Gastroesophageal sphincter (tissue), 4 donors: ENCODE measurements around the gene CD6. TPM values are rescaled to one million over a fixed set of nuclear protein-coding genes. Genes with fewer than 3 reads are reported as not detected.

Experiments
- ATAC-seq: fragments of 150-250 bp; one replicate; pipeline ENCODE4 v1.9.1; 2016; ENCODE audit warnings: mild to moderate bottlenecking, moderate library complexity
- H3K27ac ChIP-seq, 4 donors: fragments of 200-600 bp; sonication (generic) in 3 of 4; 1 replicate in 3 of 4; 2 replicates in 1 of 4; pipeline ENCODE4 v1.5.1; 2016 to 2019
- H3K27me3 ChIP-seq: fragments of 200-600 bp; sonication (generic); one replicate; pipeline ENCODE4 v1.5.1; 2019
- H3K36me3 ChIP-seq, 2 donors: fragments of 200-600 bp; sonication (generic); one replicate each; pipeline ENCODE4 v1.5.1; 2019; ENCODE audit warnings: control low read depth in 1 of 2
- H3K4me1 ChIP-seq, 3 donors: fragments of 200-600 bp; sonication (generic); 1 replicate in 2 of 3; 2 replicates in 1 of 3; pipeline ENCODE4 v1.5.1; 2016 to 2019; ENCODE audit warnings: control low read depth in 2 of 3
- H3K4me3 ChIP-seq, 2 donors: fragments of 200-600 bp; sonication (generic); one replicate each; pipeline ENCODE4 v1.5.1; 2019; ENCODE audit warnings: mild to moderate bottlenecking in 1 of 2, moderate library complexity in 1 of 2
- H3K9me3 ChIP-seq, 3 donors: fragments of 200-600 bp; sonication (generic); one replicate each; pipeline ENCODE4 v1.5.1; 2017 to 2019; ENCODE audit warnings: control low read depth in 2 of 3
- EP300 ChIP-seq: sonication (generic); formaldehyde crosslinking; IDR thresholded peaks from one replicate; pipeline ENCODE4 v1.6.1; 2017; ENCODE audit warnings: antibody characterized with exemption, mild to moderate bottlenecking
- POLR2A ChIP-seq, 2 donors: fragments of 450-650 bp; IDR thresholded peaks; one replicate each; pipeline ENCODE4 v1.6.1; 2017; ENCODE audit warnings: antibody characterized with exemption in 2 of 2, mild to moderate bottlenecking in 2 of 2, moderate library complexity in 1 of 2
- POLR2AphosphoS5 ChIP-seq: sonication (generic); formaldehyde crosslinking; IDR thresholded peaks from one replicate; pipeline ENCODE4 v1.6.1; 2017; ENCODE audit warnings: antibody characterized with exemption
- WGBS, 2 donors: methylation state at CpG; one replicate each; pipeline ENCODE4 v1.1.5; 2018; ENCODE audit warnings: low coverage in 1 of 2; 5-methylcytosine and 5-hydroxymethylcytosine counted together
- total RNA-seq, 4 donors: library from RNA; depleted of rRNA; stranded (reverse); fragments of >200 nt; gene quantifications; one replicate each; pipeline ENCODE4 v1.1.0, GENCODE V29; 2016
- TF ChIP-seq, protein P1 (sequence below), 4 experiments: fragments of 200-600 bp in 2 of 4; fragments of 450-650 bp in 2 of 4; sonication (generic) in 1 of 4; IDR thresholded peaks; one replicate each; pipeline ENCODE4 v1.5.1; 2017 to 2019; ENCODE audit warnings: antibody characterized with exemption in 4 of 4, mild to moderate bottlenecking in 2 of 4, moderate library complexity in 2 of 4

The CD6 gene, protein sequence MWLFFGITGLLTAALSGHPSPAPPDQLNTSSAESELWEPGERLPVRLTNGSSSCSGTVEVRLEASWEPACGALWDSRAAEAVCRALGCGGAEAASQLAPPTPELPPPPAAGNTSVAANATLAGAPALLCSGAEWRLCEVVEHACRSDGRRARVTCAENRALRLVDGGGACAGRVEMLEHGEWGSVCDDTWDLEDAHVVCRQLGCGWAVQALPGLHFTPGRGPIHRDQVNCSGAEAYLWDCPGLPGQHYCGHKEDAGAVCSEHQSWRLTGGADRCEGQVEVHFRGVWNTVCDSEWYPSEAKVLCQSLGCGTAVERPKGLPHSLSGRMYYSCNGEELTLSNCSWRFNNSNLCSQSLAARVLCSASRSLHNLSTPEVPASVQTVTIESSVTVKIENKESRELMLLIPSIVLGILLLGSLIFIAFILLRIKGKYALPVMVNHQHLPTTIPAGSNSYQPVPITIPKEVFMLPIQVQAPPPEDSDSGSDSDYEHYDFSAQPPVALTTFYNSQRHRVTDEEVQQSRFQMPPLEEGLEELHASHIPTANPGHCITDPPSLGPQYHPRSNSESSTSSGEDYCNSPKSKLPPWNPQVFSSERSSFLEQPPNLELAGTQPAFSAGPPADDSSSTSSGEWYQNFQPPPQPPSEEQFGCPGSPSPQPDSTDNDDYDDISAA
- 1 to 10 TPM in 1 of 4 donors, under 1 TPM in 2, not detected in 1; 0.15 to 2.7 (median 0.35) TPM for total RNA-seq

DNA sequence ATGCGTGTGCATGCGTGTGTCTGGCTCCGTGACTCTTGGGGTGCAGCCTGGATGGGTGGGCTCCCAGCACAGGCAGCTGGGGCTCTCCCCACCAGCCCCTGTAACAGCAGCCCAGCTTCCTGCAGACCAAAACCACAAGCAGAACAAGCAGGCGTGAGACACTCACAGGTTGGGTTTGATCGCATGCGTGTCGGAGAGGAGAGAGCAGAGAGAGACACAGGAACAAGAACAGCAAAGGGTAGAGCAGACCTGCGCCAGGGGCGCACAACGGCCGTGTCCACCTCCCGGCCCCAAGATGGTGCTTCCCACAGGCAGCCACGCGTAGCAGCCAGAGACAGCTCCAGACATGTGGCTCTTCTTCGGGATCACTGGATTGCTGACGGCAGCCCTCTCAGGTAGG lies at the start of gene CD6:
Gene CD6, plus strand, starts transcription at position 161 of the 400 bp plus-strand sequence. Its CDS starts 186 bp downstream, at position 347.
- WGBS, 2 donors = 90 to 100% methylated on average over 2 to 9 of the region's 16 CpGs
- no peak for ATAC-seq
- TF ChIP-seq POLR2A (IDR thresholded peaks at IDR 0.05) = no peak
- TF ChIP-seq, protein P1, sequence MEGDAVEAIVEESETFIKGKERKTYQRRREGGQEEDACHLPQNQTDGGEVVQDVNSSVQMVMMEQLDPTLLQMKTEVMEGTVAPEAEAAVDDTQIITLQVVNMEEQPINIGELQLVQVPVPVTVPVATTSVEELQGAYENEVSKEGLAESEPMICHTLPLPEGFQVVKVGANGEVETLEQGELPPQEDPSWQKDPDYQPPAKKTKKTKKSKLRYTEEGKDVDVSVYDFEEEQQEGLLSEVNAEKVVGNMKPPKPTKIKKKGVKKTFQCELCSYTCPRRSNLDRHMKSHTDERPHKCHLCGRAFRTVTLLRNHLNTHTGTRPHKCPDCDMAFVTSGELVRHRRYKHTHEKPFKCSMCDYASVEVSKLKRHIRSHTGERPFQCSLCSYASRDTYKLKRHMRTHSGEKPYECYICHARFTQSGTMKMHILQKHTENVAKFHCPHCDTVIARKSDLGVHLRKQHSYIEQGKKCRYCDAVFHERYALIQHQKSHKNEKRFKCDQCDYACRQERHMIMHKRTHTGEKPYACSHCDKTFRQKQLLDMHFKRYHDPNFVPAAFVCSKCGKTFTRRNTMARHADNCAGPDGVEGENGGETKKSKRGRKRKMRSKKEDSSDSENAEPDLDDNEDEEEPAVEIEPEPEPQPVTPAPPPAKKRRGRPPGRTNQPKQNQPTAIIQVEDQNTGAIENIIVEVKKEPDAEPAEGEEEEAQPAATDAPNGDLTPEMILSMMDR (IDR thresholded peaks at IDR 0.05) = no peak
- TF ChIP-seq EP300 = no peak
- TF ChIP-seq POLR2AphosphoS5 = no peak

DNA sequence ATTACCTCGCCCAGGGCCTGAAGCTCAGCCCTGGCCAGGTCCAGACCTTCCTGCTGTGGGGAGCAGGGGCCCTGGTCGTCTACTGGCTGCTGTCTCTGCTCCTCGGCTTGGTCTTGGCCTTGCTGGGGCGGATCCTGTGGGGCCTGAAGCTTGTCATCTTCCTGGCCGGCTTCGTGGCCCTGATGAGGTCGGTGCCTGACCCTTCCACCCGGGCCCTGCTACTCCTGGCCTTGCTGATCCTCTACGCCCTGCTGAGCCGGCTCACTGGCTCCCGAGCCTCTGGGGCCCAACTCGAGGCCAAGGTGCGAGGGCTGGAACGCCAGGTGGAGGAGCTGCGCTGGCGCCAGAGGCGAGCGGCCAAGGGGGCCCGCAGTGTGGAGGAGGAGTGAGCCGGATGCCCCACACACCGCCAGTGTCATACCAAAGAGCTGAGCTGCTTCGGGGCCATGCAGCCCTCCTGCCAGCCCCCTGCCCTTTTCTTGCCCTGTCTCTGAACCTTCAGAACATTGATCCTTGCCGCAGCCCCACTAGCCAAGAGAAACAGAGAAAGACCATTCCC lies 49.6 kb upstream of the CD6 start:
- H3K9me3 ChIP-seq = no peaks in the 10 kb centered on the region
- no peak for TF ChIP-seq POLR2A (IDR thresholded peaks at IDR 0.05)
- H3K4me3 ChIP-seq = no peak overlapping the region
- peaks cover 0 to 40% of the 10 kb centered on the region in 2 donors for H3K36me3 ChIP-seq
- WGBS, 2 donors = 57% methylated on average over 2 of the region's 23 CpGs; no CpG with 5 or more reads in 1 of the 2 donors
- ATAC-seq = no peak
- no peak overlapping the region for H3K27ac ChIP-seq
- H3K4me1 ChIP-seq = peaks cover 0 to 64% (median 17%) of the 10 kb centered on the region in 3 donors
- peaks cover 31% of the 10 kb centered on the region for H3K27me3 ChIP-seq

More for the DNA sequence above, at the start of gene CD6:
- Histone ChIP-seq H3K27me3 (no peaks in the 10 kb centered on the region), H3K4me3 (peak within 1 kb of the TSS in 1 of 2 donors; percentile 20), H3K36me3 (no peaks in the 10 kb centered on the region), H3K27ac (no peak within 1 kb of the TSS), H3K4me1 (peaks cover 0 to 5% (median 0%) of the 10 kb centered on the region in 3 donors), H3K9me3 (no peaks in the 10 kb centered on the region)

DNA sequence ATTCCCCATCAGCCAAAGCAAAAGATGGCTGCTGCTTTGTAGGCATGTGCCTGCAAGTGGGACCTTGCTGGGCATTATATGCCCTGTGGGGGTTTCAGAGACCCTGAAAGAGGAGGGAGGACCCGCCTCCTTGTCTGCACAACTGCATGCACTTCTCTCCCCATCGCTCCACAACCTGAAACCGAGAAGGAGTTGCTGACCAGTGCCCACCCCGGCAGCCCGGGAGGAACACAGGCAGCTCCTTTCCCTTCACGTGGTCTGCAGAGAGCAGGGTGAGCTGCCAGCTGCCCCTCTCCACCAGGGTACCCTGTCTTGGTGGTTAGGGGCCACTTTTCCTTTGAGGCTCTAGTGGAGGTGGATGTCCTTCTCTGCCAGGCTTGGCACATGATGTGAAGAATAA lies 48.6 kb upstream of the CD6 start:
- Histone ChIP-seq H3K9me3 (no peaks in the 10 kb centered on the region), H3K27me3 (peaks cover 41% of the 10 kb centered on the region), H3K4me3 (no peak overlapping the region), H3K36me3 (peaks cover 0 to 40% of the 10 kb centered on the region in 2 donors), H3K27ac (no peak overlapping the region), H3K4me1 (peaks cover 0 to 54% (median 16%) of the 10 kb centered on the region in 3 donors)
- TF ChIP-seq, protein P1 (IDR thresholded peaks at IDR 0.05) = no peak
- TF ChIP-seq EP300 = no peak
- TF ChIP-seq POLR2A (IDR thresholded peaks at IDR 0.05) = no peak
- TF ChIP-seq POLR2AphosphoS5 = no peak
- no peak for ATAC-seq
- WGBS, 2 donors = 80% methylated on average over 1 of the region's 6 CpGs; no CpG with 5 or more reads in 1 of the 2 donors

DNA sequence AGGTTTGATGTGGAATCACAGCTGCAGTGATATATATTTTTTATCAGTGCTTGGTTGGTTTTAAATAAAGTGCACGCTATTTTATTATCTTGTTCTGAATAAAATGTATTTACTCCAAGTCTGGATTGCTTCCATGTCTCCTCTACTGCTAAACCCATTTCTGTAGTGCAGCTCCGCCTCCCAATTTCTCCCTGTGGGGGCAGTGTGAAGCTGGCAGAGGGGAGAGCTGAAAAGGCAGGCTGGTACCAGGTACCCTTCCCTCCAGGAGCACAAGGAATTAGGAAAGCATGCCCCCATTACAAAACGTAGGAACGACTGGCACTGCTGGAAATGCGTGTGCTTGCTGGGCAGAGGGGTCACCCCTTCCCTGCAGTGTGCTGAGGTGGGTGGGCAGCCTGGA lies 48.2 kb upstream of the CD6 start:
- H3K27me3 ChIP-seq = peaks cover 41% of the 10 kb centered on the region
- peaks cover 0 to 40% of the 10 kb centered on the region in 2 donors for H3K36me3 ChIP-seq
- WGBS, 2 donors = 40 to 63% methylated on average over 1 of the region's 5 CpGs
- no peak overlapping the region for H3K4me3 ChIP-seq
- no peak overlapping the region for H3K27ac ChIP-seq
- no peak for TF ChIP-seq POLR2AphosphoS5
- TF ChIP-seq, protein P1 (IDR thresholded peaks at IDR 0.05) = no peak
- no peak for TF ChIP-seq EP300
- no peak for TF ChIP-seq POLR2A (IDR thresholded peaks at IDR 0.05)
- H3K9me3 ChIP-seq = no peaks in the 10 kb centered on the region
- peaks cover 0 to 49% (median 16%) of the 10 kb centered on the region in 3 donors for H3K4me1 ChIP-seq
- no peak for ATAC-seq

DNA sequence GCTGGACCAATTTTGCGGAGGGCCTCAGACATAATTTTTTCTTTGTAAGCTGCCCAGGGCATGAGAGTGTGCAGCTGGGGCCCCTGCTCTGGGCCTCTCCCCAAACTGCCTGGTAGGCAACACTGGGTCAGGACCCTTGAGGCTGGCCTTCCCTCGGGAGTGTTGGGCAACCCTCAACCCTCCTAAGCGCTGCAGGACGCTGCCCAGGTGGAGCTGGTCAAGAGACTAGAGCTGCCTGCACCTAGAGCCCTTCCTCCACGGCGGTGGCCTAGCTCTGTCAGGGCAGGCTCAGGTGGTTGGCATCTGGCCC lies 47.7 kb upstream of the CD6 start:
- no peak for ATAC-seq
- Histone ChIP-seq H3K4me3 (peak overlapping the region in 1 of 2 donors; percentile 66), H3K4me1 (peaks cover 0 to 45% (median 16%) of the 10 kb centered on the region in 3 donors), H3K27ac (no peak overlapping the region), H3K27me3 (peaks cover 41% of the 10 kb centered on the region), H3K36me3 (peaks cover 0 to 44% of the 10 kb centered on the region in 2 donors), H3K9me3 (no peaks in the 10 kb centered on the region)
- TF ChIP-seq POLR2AphosphoS5 (no peak), POLR2A (IDR thresholded peaks at IDR 0.05) (no peak), EP300 (no peak)
- TF ChIP-seq, protein P1 (IDR thresholded peaks at IDR 0.05) = no peak
- WGBS, 2 donors = 10% methylated on average over 2 of the region's 6 CpGs; no CpG with 5 or more reads in 1 of the 2 donors
